Kidney (tissue), 14 donors: Measurements from ENCODE around the gene TNNI2. TPM values are rescaled to one million over a fixed set of nuclear protein-coding genes. Genes with fewer than 3 reads are reported as not detected.

ENCODE experiments used
- DNase-seq, 5 donors: peaks; one replicate each; pipeline ENCODE4 v3.0.0-alpha.2; 2013 to 2020
- FAIRE-seq: peaks from 2 replicates; lab custom pipeline; 2012; peaks lifted over from hg19 to GRCh38; lab: Jason Lieb, UNC
- H3K27ac ChIP-seq, 2 donors: one replicate each; pipeline ENCODE4 v1.7.0; 2013; ENCODE audit warnings: low read depth in 2 of 2, low read length in 2 of 2, inconsistent platforms in 1 of 2
- H3K27me3 ChIP-seq: one replicate; pipeline ENCODE4 v1.7.1; 2013; ENCODE audit warnings: low read length, inconsistent platforms; ENCODE audit not compliant: control insufficient read depth, insufficient read depth
- H3K36me3 ChIP-seq, 3 donors: one replicate each; pipeline versions ENCODE4 v1.7.0 to v1.7.1; 2013; ENCODE audit warnings: low read length in 3 of 3, control low read depth in 1 of 3, inconsistent platforms in 1 of 3; ENCODE audit not compliant: insufficient read depth in 3 of 3, control insufficient read depth in 2 of 3
- H3K4me1 ChIP-seq, 3 donors: one replicate each; pipeline versions ENCODE4 v1.7.0 to v1.7.1; 2013; ENCODE audit warnings: low read length in 3 of 3, inconsistent platforms in 1 of 3, low read depth in 1 of 3; ENCODE audit not compliant: control insufficient read depth in 2 of 3, insufficient read depth in 2 of 3
- H3K4me3 ChIP-seq, 3 donors: one replicate each; pipeline versions ENCODE4 v1.7.0 to v1.8.1; 2013; ENCODE audit warnings: low read length in 3 of 3, control low read depth in 1 of 3, inconsistent platforms in 1 of 3
- H3K9ac ChIP-seq, 3 donors: one replicate each; pipeline versions ENCODE4 v1.7.0 to v1.7.1; 2013; ENCODE audit warnings: low read length in 3 of 3, control low read depth in 1 of 3, inconsistent platforms in 1 of 3
- H3K9me3 ChIP-seq, 3 donors: one replicate each; pipeline versions ENCODE4 v1.7.0 to v1.7.1; 2013; ENCODE audit warnings: low read length in 3 of 3, control low read depth in 1 of 3, inconsistent platforms in 1 of 3; ENCODE audit not compliant: control insufficient read depth in 2 of 3, insufficient read depth in 1 of 3
- intact Hi-C: fragments of 100-400 bp; cut with DNase I; formaldehyde crosslinking; loops from one replicate; pipeline ENCODE4 v1.11.1; 2022
- polyA plus RNA-seq: library from polyadenylated mRNA; stranded (reverse); fragments of 350-450 nt; fragmentation: Illumina TruSeq; extraction: RNeasy Lipid Tissue Mini Kit (QIAGEN cat#74804); gene quantifications from one replicate; pipeline ENCODE4 v1.2.3, GENCODE V29; 2014; ENCODE audit warnings: low read depth, low replicate concordance; ENCODE audit not compliant: insufficient read depth
- total RNA-seq: library from RNA; stranded (reverse); fragmentation: NEBNext Ultra II Directional; extraction: Animal tissue kit (Norgen Biotek cat#: 25700); gene quantifications from one replicate; pipeline ENCODE4 v1.2.1, GENCODE V29; 2021
- TF ChIP-seq, protein P1 (sequence below): IDR thresholded peaks from 3 replicates; pipeline ENCODE4 v1.5.1; 2012; ENCODE audit warnings: mild to moderate bottlenecking, moderate library complexity, borderline replicate concordance; ENCODE audit not compliant: insufficient read depth; ENCODE audit errors: extremely low read depth
- donor health status: control.
- donor health status: control.
- donor health status: control.
- donor health status: control.
- donor health status: control.
- donor health status: DM: yes; HTN: yes; CAD: no.
- donor health status: Normal renal cell carcinoma (clear cell type).

The TNNI2 gene
- total and polyA plus RNA-seq, 2 donors from 2014 or later: 1.3 TPM; not detected in 1

DNA sequence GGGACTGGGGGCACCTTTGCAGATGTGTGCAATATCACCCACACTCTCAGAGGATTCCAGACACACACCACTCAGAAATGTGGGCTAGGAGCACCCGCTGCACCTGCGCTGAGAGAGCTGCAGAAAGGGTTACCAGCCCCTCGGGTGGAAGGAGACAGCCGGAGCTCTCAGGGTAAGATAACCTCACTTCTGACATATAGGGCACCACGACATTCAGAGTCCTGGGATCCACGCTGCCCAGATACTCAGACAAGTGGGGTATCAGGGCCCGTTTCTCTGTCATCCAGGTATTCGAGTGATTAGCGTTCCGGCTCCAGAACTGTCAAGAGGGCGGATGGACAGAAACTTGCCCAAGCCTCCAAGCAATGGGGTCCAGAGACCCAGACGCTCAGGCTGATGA lies 10.2 kb upstream of the TNNI2 start:
- DNase-seq (peak in 1 of 5 donors; percentile 49), FAIRE-seq (no peak)
- no peak overlapping the region for H3K4me3 ChIP-seq
- TF ChIP-seq, protein P1, sequence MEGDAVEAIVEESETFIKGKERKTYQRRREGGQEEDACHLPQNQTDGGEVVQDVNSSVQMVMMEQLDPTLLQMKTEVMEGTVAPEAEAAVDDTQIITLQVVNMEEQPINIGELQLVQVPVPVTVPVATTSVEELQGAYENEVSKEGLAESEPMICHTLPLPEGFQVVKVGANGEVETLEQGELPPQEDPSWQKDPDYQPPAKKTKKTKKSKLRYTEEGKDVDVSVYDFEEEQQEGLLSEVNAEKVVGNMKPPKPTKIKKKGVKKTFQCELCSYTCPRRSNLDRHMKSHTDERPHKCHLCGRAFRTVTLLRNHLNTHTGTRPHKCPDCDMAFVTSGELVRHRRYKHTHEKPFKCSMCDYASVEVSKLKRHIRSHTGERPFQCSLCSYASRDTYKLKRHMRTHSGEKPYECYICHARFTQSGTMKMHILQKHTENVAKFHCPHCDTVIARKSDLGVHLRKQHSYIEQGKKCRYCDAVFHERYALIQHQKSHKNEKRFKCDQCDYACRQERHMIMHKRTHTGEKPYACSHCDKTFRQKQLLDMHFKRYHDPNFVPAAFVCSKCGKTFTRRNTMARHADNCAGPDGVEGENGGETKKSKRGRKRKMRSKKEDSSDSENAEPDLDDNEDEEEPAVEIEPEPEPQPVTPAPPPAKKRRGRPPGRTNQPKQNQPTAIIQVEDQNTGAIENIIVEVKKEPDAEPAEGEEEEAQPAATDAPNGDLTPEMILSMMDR: no peak
- no peak overlapping the region for H3K9ac ChIP-seq
- no peaks in the 10 kb centered on the region for H3K27me3 ChIP-seq
- no peaks in the 10 kb centered on the region for H3K9me3 ChIP-seq
- no peak overlapping the region for H3K27ac ChIP-seq
- peaks cover 0 to 6% (median 0%) of the 10 kb centered on the region in 3 donors for H3K4me1 ChIP-seq
- intact Hi-C loops: no loop called here
- no peaks in the 10 kb centered on the region for H3K36me3 ChIP-seq

DNA sequence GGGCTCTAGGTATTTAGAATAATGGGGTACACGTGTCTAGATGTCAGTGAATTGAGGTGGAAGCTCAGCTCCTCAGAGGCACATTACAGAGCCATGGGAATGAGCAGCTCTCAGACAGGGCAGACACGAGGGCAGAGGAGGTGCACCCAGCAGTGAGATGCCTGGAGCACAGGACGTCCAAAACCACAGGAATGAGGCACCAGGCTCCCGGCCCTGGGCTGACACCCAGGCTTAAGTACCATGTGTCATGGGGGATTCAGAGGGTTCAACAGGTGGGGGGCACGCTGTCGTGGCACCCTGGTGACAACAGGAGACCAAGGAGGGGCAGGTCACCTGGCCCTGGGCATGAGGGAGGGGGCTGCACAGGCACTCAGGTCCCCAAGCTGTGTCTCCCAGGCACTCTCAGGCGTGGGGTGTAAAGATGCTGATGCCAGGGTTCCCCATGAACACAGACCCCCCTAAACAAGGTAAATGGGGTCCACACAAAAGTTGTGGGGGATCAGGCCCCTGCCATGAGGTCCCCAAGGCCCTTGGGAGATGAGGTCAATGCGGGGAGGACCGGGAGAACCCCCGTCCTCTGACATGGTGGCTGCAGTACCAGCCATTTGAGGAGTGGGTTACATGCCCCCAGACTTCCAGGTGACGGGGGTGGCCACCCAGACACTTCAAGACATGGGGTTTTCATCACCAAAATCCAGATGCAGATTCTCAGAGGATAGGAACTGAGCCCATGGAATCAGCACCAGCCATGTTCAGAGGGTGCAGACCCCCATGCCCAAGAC lies 9.6 kb upstream of the TNNI2 start:
- DNase-seq: peak in 1 of 5 donors; percentile 69
- no peak overlapping the region for H3K27ac ChIP-seq
- H3K4me3 ChIP-seq: no peak overlapping the region
- H3K36me3 ChIP-seq: no peaks in the 10 kb centered on the region
- TF ChIP-seq, protein P1: no peak
- no peaks in the 10 kb centered on the region for H3K9me3 ChIP-seq
- intact Hi-C loops: no loop called here
- no peak for FAIRE-seq
- H3K27me3 ChIP-seq: no peaks in the 10 kb centered on the region
- peaks cover 0 to 7% (median 0%) of the 10 kb centered on the region in 3 donors for H3K4me1 ChIP-seq
- no peak overlapping the region for H3K9ac ChIP-seq

DNA sequence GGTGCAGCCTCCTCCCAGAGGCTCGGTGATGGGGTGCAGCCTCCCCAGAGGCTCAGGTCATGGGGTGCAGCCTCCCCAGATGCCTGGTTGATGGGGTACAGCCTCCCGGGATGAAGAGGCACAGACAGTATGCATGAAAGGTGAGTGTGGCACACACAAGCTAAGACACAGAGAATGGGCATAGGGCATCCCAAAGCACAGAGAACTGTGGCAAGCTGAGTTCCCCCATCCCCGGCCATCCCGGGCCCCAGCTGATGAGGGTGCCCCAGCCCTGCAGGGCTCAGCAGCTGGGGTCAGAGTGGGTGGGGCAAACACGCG lies 8.8 kb upstream of the TNNI2 start:
- H3K4me3 ChIP-seq: no peak overlapping the region
- no peak overlapping the region for H3K27ac ChIP-seq
- H3K9ac ChIP-seq: no peak overlapping the region
- intact Hi-C loops: loop anchor here (5.0 to 10.0 kb wide), 2 partner anchors 138 to 325 kb away; no protein-coding TSS in a partner anchor
- H3K27me3 ChIP-seq: no peaks in the 10 kb centered on the region
- H3K9me3 ChIP-seq: no peaks in the 10 kb centered on the region
- H3K36me3 ChIP-seq: no peaks in the 10 kb centered on the region
- H3K4me1 ChIP-seq: peaks cover 0 to 12% (median 0%) of the 10 kb centered on the region in 3 donors
- FAIRE-seq (no peak), DNase-seq (no peak)
- TF ChIP-seq, protein P1: no peak
